OCI-LY3 (cell line): ENCODE results near the gene GAB2.

ENCODE experiments used
- H2AFZ ChIP-seq: fragments of 200-600, 300-600 bp; shearing (Covaris generic); 2 replicates; pipeline ENCODE4 v1.6.0; 2014; ENCODE audit warnings: antibody characterized with exemption, low read depth, low read length
- H3K27ac ChIP-seq: fragments of 200-600, 300-600 bp; sonication (generic); 2 replicates; pipeline ENCODE4 v1.5.1; 2014; ENCODE audit warnings: mild to moderate bottlenecking, low read length, moderate library complexity, mixed read lengths
- H3K27me3 ChIP-seq: fragments of 200-600, 300-600 bp; sonication (generic); 2 replicates; pipeline ENCODE4 v1.6.1; 2014; ENCODE audit warnings: low read depth, low read length, mixed read lengths
- H3K36me3 ChIP-seq: fragments of 200-600, 300-600 bp; sonication (generic); replicated peaks from 2 replicates; pipeline ENCODE3; 2014; ENCODE audit warnings: low read depth, low read length, mixed read lengths
- H3K4me1 ChIP-seq: fragments of 300-600, 200-600 bp; sonication (generic); 2 replicates; pipeline ENCODE4 v1.6.1; 2014; ENCODE audit warnings: low read length, mixed read lengths
- H3K4me2 ChIP-seq: fragments of 200-600, 300-600 bp; sonication (generic); 2 replicates; pipeline ENCODE4 v1.6.1; 2014; ENCODE audit warnings: low read length, mixed read lengths
- H3K4me3 ChIP-seq: fragments of 300-600, 200-600 bp; sonication (generic); 2 replicates; pipeline ENCODE4 v1.5.1; 2014; ENCODE audit warnings: antibody characterized with exemption, mild to moderate bottlenecking, low read length, moderate library complexity
- H3K79me2 ChIP-seq: fragments of 300-600, 200-600 bp; shearing (Covaris generic); 2 replicates; pipeline ENCODE4 v1.6.1; 2014; ENCODE audit warnings: mild to moderate bottlenecking, low read length, mixed read lengths
- H3K9ac ChIP-seq: fragments of 300-600, 200-600 bp; shearing (Covaris generic); 2 replicates; pipeline ENCODE4 v1.6.0; 2014; ENCODE audit warnings: mild to moderate bottlenecking, low read length, moderate library complexity
- H3K9me3 ChIP-seq: fragments of 200-600, 300-600 bp; shearing (Covaris generic); 2 replicates; pipeline ENCODE4 v1.6.1; 2014; ENCODE audit warnings: low read length, mixed read lengths; ENCODE audit not compliant: insufficient read depth
- H4K20me1 ChIP-seq: fragments of 200-600, 300-600 bp; sonication (generic); 2 replicates; pipeline ENCODE4 v1.6.1; 2016; ENCODE audit warnings: low read length, mixed read lengths; ENCODE audit not compliant: insufficient read depth
- CTCF ChIP-seq: fragments of 200-600, 300-600 bp; sonication (generic); IDR thresholded peaks from 2 replicates; pipeline ENCODE4 v1.5.1; 2014; ENCODE audit warnings: antibody characterized with exemption, low read length, low read depth
- EZH2phosphoT487 ChIP-seq: fragments of 200-600 bp; shearing (Covaris generic); IDR thresholded peaks from 2 replicates; pipeline ENCODE4 v1.6.1; 2018; ENCODE audit warnings: antibody characterized with exemption, mixed run types, low read depth

Gene GAB2

DNA sequence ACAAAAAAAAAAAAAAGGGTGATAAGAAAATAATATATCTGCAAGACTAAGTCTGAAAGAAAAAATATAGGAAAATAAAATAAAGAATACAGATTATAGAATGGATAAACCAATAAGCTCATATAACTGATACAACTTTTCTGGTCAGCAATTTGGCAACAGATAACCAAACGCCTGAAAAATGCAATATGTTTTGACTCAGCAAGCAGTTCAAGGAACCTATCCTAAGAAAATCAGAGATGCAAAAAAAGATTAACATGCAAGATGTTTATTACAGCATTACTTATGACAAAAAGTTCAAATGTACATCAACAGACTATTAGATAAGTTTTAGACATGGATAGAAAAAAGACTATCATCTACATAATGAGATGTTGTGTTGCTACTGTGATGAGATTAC is 27.1 kb upstream of the GAB2 start:
- no peak overlapping the region for H3K27ac ChIP-seq
- no peaks in the 10 kb centered on the region for H3K27me3 ChIP-seq
- H3K79me2 ChIP-seq: no peaks in the 10 kb centered on the region
- H3K4me2 ChIP-seq: no peak overlapping the region
- H4K20me1 ChIP-seq: no peaks in the 10 kb centered on the region
- no peak overlapping the region for H2AFZ ChIP-seq
- H3K4me3 ChIP-seq: no peak overlapping the region
- H3K36me3 ChIP-seq: peaks cover 23% of the 10 kb centered on the region
- H3K9me3 ChIP-seq: no peaks in the 10 kb centered on the region
- H3K4me1 ChIP-seq: peaks cover 20% of the 10 kb centered on the region
- TF ChIP-seq EZH2phosphoT487 (no peak), CTCF (no peak)
- no peak overlapping the region for H3K9ac ChIP-seq

- Histone ChIP-seq H3K4me2 (no peak overlapping the region), H3K79me2 (no peaks in the 10 kb centered on the region), H3K9ac (no peak overlapping the region), H3K9me3 (no peaks in the 10 kb centered on the region), H2AFZ (no peak overlapping the region), H3K27ac (no peak overlapping the region), H3K4me1 (peaks cover 32% of the 10 kb centered on the region), H3K36me3 (peaks cover 27% of the 10 kb centered on the region), H3K4me3 (no peak overlapping the region), H3K27me3 (no peaks in the 10 kb centered on the region), H4K20me1 (no peaks in the 10 kb centered on the region)
- TF ChIP-seq CTCF (no peak), EZH2phosphoT487 (no peak)
Observed at GRCh38 chr11:78441956-78442355, 24.3 kb upstream of the GAB2 start.

DNA sequence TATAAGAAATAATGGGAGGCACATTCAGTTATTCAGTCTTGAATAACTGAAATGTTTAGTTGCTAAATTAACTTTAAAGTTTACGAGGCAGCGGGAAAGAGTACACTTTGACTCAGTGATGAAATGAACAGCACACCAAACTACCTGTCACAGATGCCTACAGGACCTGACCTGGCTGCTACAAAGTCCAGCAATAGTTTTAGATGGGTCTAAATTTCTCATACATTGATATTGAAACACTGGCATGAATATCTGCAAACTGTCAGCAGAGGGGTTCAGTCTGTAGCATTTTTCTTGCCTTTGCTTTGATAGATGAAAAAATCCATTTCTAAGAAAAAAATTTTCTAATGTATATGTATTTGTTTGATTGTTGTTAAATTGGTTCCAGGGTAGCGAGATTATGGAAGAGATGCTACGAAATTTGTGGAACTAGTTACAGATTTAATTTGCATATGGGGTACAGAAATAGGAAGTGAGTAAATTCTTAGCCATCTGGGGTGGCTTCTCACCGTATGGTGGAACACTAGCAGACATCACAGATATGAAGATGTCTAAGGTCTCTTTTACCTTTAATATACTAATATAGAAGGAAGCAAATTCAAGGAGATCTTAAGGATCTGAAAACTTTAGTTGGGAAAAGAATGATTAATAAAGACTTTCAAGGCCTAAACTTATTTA is 20.8 kb upstream of the GAB2 start:
- Histone ChIP-seq H4K20me1 (no peaks in the 10 kb centered on the region), H3K27me3 (no peaks in the 10 kb centered on the region), H3K9me3 (no peaks in the 10 kb centered on the region), H3K4me3 (peak overlapping the region; percentile 14; the same call in 1 of the 2 replicates), H3K79me2 (no peaks in the 10 kb centered on the region), H3K27ac (peak overlapping the region; percentile 41), H3K36me3 (peaks cover 31% of the 10 kb centered on the region), H3K4me1 (peaks cover 22% of the 10 kb centered on the region), H3K4me2 (peak overlapping the region; percentile 38), H3K9ac (no peak overlapping the region), H2AFZ (no peak overlapping the region)
- TF ChIP-seq EZH2phosphoT487 (no peak), CTCF (no peak)

GRCh38 chr11:78432956-78433355 is 15.3 kb upstream of the GAB2 start:
- no peak overlapping the region for H2AFZ ChIP-seq
- no peak overlapping the region for H3K4me2 ChIP-seq
- TF ChIP-seq EZH2phosphoT487 (no peak), CTCF (no peak)
- peaks cover 39% of the 10 kb centered on the region for H3K4me1 ChIP-seq
- no peaks in the 10 kb centered on the region for H4K20me1 ChIP-seq
- H3K9me3 ChIP-seq: no peaks in the 10 kb centered on the region
- no peak overlapping the region for H3K27ac ChIP-seq
- peaks cover 7% of the 10 kb centered on the region for H3K36me3 ChIP-seq
- no peak overlapping the region for H3K4me3 ChIP-seq
- no peaks in the 10 kb centered on the region for H3K27me3 ChIP-seq
- H3K79me2 ChIP-seq: no peaks in the 10 kb centered on the region
- H3K9ac ChIP-seq: no peak overlapping the region
